Dermis blood vessel endothelial cell (primary cell): ENCODE results near the gene VAV3. TPM values are rescaled to one million over a fixed set of nuclear protein-coding genes. Genes with fewer than 3 reads are reported as not detected.
"Not testable (repeated sequence)": the region's sequence is repeated elsewhere in the genome, so short reads cannot be mapped to it uniquely, and the experiment has no call there.

Experiments used
- DNase-seq: peaks from one replicate; pipeline ENCODE4 v3.0.0; 2010
- total RNA-seq: library from RNA; depleted of rRNA; stranded (reverse); fragments of >200 nt; gene quantifications from 2 replicates; pipeline ENCODE4 v1.2.3, GENCODE V29; 2014

VAV3 gene
- total RNA-seq, 1 donor from 2014 or later = 57.0 TPM

DNA sequence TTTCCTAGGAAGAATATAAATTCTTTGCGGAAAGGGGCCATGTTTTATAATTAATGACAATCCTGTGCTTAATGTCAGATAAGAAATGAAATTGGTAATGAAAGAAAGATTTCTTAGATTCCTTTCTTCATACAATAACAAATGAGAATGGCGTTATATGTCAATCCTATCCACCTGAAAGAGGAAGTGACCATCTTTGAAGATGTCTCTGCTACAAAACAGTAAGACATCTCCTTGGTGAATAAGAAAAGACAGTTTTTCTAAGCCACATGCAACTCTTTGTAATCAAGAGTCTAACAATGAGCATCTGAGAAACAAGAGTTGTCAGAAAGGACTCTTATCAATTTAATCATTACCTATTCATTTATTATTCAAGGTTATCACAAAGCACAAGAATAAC lies 286.0 kb downstream of the VAV3 start:
- no peak for DNase-seq

DNA sequence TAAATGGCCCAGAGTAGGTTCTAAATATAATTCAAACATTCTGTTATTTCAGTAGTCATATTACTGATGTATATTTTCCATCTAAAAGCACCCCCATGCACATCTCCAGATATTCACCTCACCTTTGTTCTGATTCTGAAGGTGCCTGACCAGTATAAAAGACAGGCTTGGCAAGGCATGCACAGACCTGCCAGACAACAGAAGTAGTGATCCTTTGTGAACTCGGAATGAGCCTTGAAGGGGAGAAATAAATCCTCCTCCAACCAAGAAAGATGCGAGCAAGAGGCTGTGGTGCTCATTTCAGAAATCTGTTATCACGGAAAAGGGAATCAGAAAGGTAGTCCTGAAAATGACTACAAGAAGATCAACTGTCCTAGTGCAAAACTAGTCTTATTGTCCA lies 287.3 kb downstream of the VAV3 start:
- DNase-seq = no peak

DNA sequence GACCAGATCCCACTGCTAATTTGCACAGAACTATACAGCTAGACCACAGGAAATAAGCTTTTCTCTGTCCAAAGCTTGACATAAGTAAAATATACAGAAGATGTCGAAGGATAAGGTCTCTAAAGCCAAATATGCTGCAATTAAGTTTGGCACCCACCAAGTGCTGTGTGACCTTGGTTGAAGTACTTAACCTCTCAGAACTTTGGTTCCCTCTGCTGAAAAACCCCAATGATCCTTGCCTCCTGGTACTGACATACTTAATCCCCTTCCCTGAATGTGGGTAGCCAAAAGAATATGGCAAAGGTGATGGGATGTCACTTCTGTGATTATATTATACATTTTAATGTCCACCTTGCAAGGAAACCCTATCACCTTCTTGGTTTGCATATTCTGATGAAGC lies 290.5 kb downstream of the VAV3 start:
- DNase-seq = no peak

DNA sequence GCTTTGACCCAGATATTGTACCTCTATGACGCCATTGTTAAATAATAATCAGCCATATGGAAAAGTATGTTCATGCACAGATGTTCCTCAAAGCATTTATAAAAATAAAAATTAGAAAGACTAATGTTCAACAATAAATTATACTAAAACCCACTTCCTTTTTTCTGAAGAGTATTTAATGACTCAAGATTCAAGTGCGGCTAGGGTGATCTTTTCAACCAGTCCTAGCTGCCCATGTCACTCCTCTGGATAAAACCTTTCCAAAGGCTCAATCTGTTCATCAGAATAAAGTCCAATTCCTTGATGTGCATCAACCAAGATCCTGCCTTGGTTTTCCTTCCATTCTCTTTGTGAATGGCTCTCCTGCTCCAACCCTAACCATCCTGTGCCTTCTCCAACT lies 292.0 kb downstream of the VAV3 start:
- DNase-seq = no peak

DNA sequence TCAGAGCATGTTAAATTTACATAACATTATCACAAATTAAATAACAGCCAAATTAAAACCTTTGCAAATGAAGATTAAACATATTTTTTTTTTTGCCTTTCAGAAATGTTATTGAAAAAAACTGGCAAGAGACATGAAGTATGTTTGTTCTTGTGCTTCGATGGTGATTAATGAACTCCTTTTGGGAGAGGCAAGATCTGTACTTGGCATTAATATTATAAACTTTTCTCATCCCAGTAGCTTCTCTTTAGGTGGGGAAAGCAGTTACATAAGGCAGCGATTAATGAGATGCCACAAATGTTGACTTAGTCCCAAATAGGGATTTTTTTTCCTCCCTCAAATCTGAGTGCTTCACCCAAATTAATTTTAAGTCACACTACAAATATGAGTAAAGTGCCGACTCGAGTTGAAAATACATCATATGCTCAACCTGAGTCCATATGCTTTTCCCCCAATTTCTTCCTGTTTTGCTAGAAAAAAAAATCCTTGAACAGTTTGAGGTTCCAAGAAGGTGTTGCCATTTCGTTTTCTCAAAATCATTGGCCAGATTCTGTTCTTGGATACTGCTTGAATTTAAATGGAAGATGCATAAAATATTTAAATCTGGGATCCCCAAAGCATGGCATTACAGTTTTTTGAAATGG lies 294.5 kb downstream of the VAV3 start:
- no peak for DNase-seq

DNA sequence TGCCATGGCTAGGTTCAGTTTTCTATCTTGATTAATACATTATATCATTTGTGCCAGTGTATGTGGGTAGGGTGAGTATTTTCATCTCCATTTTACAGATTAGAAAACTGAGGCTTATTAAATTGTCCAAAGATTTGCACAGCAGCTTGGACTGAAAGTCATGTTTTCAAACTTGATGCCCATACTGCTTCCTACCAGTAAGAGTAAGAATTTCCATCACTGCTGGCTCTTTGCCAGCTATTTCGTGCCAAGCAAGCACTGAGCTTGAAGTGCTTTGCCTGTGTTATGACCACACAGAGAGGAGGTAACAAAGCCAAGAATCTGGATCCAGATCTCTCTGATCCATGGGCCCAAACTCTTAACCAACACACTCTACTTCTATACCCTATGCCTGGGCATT lies 295.0 kb downstream of the VAV3 start:
- peak; percentile 67 for DNase-seq

DNA sequence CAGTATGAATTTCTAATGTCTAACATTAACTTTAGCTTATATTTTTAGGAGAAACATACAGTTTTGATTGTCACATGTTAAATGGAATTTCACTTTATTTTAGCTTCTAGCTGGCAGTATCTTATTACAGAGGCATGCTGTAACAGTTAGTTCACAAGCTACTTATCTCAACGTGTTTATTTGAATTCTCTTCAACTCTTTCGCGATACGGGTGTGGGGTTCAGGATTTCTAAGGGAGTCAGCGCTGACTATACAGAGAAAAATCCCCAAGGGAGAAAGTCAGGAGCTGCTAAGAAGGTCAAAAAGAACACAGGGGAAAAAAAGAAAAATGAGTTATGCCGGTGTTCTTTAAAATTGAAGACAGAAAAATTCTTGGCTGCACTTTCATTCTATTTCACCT lies 296.2 kb downstream of the VAV3 start:
- DNase-seq = no peak

DNA sequence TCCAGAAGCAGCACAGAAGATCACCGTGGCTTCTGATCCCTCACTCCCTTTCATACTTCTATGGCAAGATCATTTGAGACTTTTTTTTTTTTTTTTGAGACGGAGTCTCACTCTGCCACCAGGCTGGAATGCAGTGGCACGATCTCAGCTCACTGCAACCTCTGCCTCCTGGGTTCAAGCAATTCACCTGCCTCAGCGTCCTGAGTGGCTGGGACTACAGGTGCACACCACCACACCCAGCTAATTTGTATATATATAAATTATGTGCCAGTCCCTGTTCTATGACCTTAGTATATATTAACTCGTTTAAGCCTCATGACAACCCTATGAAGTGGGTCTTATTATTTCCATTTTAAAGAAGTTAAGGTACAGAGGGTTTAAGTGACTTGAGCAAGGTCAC lies 298.5 kb downstream of the VAV3 start:
- DNase-seq = no peak

DNA sequence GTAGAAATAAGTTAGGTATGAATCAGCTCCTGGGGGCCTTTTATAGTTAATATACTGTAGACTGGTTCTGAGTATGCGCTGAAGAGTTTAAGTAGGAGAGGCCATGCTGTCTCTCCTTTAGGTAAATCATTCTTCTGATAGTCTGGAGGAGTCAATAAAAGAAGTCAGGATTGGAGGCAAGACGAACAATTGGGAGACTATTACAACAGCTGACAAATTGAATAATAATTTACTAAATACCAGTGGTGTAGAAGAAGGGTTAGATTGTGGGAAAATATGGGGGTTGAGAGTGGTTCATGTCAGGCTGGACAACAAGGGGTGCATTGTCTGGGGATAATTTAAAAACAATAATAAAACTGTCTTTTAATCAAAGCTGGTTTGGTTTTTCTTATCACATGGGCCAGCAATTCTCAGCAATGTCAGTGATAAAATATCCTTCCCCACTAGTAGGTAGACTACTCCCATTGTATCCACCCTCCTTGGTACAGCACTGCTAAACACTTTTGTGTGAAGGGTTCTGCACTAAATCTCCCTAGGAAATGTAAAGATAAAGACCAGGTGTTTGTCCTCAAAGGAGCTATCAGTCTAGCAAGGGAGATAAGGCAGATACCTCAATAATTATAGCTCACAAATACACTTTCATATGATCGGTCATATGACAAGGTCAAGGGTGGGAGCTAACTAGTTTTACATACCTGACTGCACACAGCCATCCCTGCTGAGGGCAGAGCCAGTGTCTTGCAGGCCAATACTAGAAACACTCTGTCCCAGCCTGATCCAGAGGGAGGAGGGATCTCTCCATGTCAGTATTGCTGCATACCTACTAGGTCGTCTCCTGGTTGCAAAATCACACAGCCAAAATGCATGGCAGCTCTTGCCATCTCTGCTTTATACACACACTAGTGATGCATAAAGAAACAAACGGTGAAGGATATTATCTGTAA lies 299.7 kb downstream of the VAV3 start:
- DNase-seq = no peak

DNA sequence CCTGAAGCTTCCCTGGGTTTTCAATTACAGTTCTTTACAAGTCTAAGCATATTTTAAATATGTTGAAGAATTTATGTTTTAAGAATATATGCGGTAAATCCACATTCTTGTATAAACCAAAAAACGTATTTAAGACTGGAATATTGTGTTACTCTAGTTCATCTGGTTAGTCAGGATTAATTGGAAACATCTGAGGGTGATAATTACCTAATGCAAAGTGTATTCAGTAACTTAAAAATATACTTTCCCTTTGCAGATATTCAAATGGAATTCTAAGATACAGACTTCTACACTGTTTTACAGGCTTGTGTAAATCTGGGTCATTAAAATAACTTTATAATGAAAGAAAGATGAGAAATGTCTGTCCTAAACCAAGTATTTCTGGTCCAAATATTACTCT lies 302.0 kb downstream of the VAV3 start:
- DNase-seq = no peak

DNA sequence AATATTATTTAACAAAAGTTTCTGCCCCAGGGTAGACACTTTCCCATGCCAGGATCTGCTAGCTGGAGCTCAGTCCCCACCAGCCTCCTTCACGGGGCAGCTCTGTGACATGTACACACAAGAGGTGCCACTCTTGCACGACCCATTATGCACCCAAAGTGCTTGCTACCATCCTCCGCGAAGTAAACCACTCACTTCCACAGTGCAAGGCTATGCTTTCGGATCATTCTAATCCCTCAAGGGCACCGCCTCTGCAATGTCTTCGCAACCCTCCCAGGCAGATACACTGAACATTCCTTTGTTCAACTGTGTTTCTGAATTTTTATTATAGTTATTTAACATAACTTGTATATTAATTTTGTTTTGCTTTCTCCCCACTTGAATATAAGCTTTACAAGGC lies 303.8 kb downstream of the VAV3 start:
- no peak for DNase-seq

DNA sequence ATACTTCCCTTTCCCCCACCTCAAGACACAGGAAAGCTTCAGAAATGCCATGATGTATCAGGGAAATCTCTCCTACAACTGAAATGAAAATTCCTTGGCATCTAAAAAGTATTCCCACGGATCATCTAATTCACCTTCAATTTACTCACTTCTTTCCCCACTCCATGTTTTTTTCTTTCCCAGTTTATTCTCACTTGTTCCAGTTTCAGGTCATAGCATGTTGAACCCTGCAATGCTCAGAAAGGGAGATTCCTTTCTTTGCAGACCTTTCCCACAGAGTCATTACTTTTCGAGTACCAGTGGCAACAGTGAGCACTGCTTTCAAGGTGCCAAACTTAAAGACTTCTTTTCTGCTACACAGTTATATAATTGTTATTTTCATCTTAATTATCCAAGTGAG lies 305.0 kb downstream of the VAV3 start:
- DNase-seq = no peak

DNA sequence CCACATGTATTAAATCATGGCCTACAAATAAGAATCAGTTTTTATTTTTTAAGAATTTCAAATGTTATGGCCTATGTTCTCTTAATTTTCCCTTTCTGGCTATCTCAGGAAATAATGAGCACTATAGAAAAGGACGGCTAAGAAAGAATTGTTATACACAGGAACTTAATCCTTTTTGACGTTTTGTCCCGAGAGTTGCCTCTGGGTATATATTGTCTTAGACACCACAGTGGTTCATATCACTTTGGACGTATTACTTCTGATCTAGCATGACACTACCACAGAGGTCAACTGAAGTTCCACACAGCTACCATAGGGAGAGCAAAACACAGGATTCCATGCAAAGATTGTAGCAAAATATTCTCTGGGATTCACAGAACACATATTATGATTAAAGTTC lies 307.6 kb downstream of the VAV3 start:
- no peak for DNase-seq

DNA sequence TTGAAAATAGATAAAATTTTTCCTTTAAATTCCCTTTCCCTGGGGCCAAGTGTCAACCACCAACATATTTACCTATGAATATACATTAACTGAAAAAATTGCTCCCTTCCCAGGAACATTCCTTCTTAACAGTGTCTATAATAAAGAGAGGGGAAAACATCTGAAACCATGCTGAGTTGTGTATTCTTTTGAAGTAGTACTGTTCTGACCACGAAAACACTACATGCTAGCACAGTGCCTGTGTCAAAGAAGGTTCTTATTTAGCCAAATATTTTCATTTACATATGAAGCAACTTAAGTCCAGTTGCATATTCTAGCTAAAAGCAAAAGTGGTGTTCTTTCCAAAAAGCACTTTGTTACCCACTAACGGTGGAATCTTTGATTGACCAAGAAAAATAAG lies 311.2 kb downstream of the VAV3 start:
- DNase-seq = no peak

DNA sequence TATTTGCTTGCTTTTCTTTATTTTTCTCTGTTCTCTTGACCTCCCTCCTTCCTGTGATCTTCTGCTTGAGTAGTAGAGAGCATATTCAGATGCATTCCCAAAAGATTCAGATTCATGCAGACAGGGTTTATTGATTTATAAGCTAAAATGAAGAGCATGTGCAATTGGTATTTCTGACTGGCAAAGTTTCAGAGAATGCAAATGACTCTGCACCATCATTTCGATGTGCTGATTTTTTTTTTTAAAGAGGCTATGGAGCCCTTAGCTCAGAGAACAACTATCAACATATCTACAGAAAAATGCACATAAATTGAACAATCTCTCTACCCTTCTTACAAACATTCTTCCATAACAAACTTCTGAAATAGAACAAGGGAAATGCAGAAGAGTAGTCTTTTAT lies 312.0 kb downstream of the VAV3 start:
- DNase-seq = no peak

DNA sequence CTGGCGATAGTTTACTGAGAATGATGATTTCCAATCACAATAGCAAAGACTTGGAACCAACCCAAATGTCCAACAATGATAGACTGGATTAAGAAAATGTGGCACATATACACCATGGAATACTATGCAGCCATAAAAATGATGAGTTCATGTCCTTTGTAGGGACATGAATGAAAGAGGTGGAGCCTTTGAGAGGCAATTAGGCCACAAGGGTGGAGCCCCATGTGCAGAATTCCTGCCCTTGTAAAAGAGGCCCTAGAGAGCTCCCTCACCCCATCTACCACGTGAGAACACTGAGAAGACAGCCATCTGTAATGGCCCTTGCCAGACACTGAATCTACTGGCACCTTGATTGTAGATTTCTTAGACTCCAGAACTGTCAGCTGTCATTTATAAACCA lies 314.2 kb downstream of the VAV3 start:
- not testable (repeated sequence) for DNase-seq

DNA sequence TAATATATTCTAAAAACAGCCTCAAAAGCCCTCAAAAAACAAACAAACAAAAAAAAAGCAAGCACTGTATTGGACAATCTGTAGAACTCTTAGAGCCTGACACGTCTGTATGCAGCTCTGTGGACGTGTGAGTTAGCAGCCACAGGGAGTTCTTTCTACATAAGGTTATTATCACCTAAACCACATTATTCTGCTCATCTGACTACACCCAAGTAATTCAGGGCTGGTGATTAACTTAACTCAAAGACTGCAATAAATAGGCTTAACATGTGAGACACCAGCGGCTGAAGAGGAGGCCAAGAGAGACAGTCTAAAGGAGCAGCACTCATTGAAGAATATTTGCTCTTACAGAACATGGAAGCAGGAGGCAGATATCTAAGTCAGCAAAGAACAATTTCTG lies 316.0 kb downstream of the VAV3 start:
- no peak for DNase-seq

DNA sequence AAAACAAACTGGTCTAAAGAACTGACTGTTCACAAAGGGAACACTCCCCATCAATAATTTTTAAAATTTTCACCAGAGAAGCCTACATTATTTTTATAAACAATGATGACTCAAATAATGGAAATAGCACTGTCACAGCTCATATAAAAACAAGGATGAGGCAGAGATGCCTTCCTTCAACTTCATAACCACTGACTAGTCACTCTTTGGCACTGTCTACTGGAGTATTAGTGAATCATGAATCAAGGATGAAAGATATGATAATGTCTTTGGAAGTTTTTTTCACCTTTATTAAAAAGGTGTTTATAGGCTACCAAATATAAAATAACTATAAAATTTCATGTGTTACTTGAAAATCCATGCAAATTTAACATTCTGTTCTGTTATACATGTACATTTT lies 316.9 kb downstream of the VAV3 start:
- no peak for DNase-seq

DNA sequence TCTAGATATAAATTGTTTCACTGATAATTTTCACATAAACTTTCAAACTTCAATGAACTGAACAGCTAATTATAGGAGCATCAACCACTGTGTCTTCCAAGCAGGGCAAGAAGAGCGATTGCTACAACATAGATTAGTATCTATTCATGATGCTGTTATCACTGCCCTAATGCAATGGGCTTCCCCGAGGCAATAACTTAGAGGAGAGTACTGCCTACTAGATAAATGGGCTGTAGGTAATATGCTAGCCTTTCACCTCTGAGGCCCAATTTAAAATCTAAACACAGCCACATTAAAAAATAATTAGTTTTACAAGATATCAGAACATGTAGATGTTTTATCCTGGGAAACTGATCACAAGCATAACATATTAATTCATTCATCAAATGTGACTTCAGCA lies 318.0 kb downstream of the VAV3 start:
- no peak for DNase-seq

DNA sequence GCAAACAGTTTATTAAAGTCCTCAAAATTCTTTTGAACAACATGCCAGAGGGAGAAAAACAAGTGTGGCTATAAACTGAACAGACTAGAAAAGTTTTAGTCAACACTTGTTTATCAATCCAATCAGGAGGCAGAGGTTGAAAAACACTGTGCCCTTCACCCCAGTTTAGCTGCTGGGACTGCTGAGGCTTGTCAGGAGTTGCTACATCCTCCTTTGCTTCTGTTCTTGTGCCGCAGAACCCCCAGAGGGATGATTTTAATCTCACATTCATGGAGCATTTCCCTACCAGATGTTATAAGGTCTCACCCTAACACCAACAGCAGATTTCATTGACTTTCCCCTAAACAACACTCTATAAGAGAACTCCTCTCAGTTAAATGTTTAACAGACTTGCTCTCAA lies 321.2 kb downstream of the VAV3 start:
- no peak for DNase-seq

DNA sequence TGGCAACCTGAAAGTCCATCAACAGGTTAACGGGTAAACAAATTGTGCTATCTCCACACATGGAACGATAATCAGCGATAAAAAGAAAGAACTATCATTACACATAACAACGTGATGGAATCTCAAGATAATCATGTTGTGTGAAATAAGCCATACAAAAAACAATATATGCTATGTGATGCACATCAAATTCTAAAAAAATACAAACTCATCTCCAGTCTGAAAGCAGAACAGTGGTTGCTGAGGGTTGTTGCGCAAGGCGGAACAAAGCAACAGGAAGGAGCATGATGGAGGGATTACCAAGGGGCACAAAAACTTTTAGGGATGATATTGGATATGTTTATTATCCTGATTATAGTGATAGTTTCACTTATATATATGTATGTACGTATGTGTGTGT lies 324.8 kb downstream of the VAV3 start:
- DNase-seq = no peak

DNA sequence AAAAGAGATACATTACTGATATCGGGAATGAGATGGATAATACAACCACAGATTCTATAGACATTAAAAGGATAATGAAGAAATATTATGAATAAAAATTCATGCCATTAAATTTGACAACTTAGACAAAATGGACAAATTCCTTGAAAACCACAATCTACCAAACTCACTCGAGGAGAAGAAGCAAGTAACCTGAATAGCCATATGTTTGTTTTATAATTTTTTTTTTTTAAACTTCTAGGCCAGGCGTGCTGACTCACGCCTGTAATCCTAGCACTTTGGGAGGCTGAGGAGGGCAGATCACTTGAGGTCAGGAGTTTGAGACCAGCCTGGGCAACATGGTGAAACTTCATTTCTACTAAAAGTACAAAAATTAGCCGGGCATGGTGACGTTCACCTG lies 327.9 kb downstream of the VAV3 start:
- DNase-seq = no peak

DNA sequence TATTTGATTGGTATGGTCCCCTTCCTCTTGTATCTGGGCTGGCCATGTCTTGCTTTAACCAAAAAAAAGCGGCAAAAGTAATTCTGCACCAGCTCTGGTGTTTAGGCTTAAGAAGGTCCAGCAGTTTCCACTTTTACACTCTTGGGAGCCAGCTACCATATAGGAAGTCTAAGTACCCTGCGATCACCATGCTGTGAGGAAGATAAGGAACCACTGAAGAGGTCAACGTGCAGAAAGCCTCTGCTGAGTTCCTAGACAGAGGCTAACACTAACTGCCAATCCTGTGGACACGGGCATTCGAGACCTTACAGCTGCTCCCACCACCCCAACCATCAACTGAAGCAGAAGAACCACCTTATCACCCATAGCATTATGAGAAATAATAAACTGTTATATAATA lies 331.4 kb downstream of the VAV3 start:
- DNase-seq = no peak

DNA sequence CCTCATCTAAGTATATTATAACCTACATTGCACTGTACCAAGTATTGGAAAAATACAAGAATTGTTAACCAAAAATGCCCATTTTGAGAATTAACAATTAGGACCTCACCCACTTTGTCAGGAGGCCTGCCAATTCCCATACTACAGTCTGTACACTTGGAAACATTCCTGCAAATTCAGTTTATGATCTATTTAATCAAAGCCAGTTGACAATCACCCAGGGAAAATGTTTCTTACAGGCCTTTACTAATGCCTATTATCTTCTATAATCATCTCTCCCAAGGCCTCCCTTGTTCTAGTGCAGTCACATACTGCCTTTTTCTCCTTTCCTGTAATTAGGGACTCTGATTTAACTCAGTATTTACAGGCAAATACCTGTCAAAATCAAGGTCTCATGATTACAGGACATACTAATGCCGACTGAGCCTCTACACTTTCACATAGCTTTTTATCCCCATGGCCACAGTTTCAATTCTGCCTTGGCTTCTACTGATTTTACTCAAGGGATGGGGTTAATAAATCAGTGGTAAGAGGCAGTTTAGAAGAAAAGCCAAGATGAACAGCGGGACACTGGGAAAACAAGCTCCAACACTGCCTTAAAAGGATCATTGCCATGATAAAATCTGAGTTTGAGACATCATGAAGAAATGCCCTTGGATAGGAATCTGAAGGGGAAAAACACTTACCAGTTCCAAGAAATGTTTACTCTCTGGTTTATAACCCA lies 338.7 kb downstream of the VAV3 start:
- DNase-seq = no peak
